ENCODE results near the gene PNLIPRP2.

The PNLIPRP2 gene

GRCh38 chr10:116613471-116613870 is 7.3 kb upstream of the PNLIPRP2 start:
- no peak for DNase-seq

- no peak for DNase-seq
Observed at GRCh38 chr10:116614796-116615195, 6.0 kb upstream of the PNLIPRP2 start.

- no peak for DNase-seq
Observed at GRCh38 chr10:116615199-116615776, 5.5 kb upstream of the PNLIPRP2 start.

- DNase-seq = no peak
Observed at GRCh38 chr10:116621476-116621875, 723 bp downstream of the PNLIPRP2 start.

GRCh38 chr10:116621934-116622655 is 1.3 kb downstream of the PNLIPRP2 start:
- no peak for DNase-seq

- DNase-seq = no peak
Observed at GRCh38 chr10:116625845-116626244, 5.1 kb downstream of the PNLIPRP2 start.

- no peak for DNase-seq
Observed at GRCh38 chr10:116626815-116627214, 6.1 kb downstream of the PNLIPRP2 start.

- DNase-seq = no peak
Observed at GRCh38 chr10:116627386-116627933, 6.7 kb downstream of the PNLIPRP2 start.

- no peak for DNase-seq
Observed at GRCh38 chr10:116629340-116629739, 8.6 kb downstream of the PNLIPRP2 start.

- no peak for DNase-seq
Observed at GRCh38 chr10:116630020-116630419, 9.3 kb downstream of the PNLIPRP2 start.

GRCh38 chr10:116631871-116632295 is 11.1 kb downstream of the PNLIPRP2 start:
- no peak for DNase-seq

- DNase-seq = no peak
Observed at GRCh38 chr10:116632596-116633215, 12.0 kb downstream of the PNLIPRP2 start.

GRCh38 chr10:116633216-116633600 is 12.5 kb downstream of the PNLIPRP2 start:
- no peak for DNase-seq

- DNase-seq = no peak
Observed at GRCh38 chr10:116634126-116634975, 13.6 kb downstream of the PNLIPRP2 start.

- DNase-seq = no peak
Observed at GRCh38 chr10:116636385-116636784, 15.6 kb downstream of the PNLIPRP2 start.

- DNase-seq = no peak
Observed at GRCh38 chr10:116636976-116637375, 16.2 kb downstream of the PNLIPRP2 start.

- no peak for DNase-seq
Observed at GRCh38 chr10:116637830-116638229, 17.1 kb downstream of the PNLIPRP2 start.

- DNase-seq = no peak
Observed at GRCh38 chr10:116646502-116646901, 25.7 kb downstream of the PNLIPRP2 start.

GRCh38 chr10:116648903-116649302 is 28.1 kb downstream of the PNLIPRP2 start:
- DNase-seq = no peak

GRCh38 chr10:116653885-116654284 is 33.1 kb downstream of the PNLIPRP2 start:
- DNase-seq = no peak

GRCh38 chr10:116654816-116655215 is 34.1 kb downstream of the PNLIPRP2 start:
- DNase-seq = no peak

- no peak for DNase-seq
Observed at GRCh38 chr10:116655568-116655967, 34.8 kb downstream of the PNLIPRP2 start.

- no peak for DNase-seq
Observed at GRCh38 chr10:116656044-116656443, 35.3 kb downstream of the PNLIPRP2 start.

Data from activated naive CD4-positive, alpha-beta T cell (primary cell).